Urinary bladder (tissue), 4 donors: ENCODE measurements around the gene FER1L5. TPM values are rescaled to one million over a fixed set of nuclear protein-coding genes. Genes with fewer than 3 reads are reported as not detected.

ENCODE experiments used
- DNase-seq: peaks from one replicate; pipeline ENCODE4 v3.0.0-alpha.2; 2015; ENCODE audit errors: extremely low spot score
- H3K27ac ChIP-seq: one replicate; pipeline ENCODE4 v1.5.1; 2013; ENCODE audit warnings: low read depth, mild to moderate bottlenecking, moderate library complexity
- H3K36me3 ChIP-seq: one replicate; pipeline ENCODE4 v1.6.1; 2013; ENCODE audit warnings: mild to moderate bottlenecking, moderate library complexity; ENCODE audit not compliant: insufficient read depth
- H3K4me1 ChIP-seq: one replicate; pipeline ENCODE4 v1.6.1; 2013; ENCODE audit warnings: mild to moderate bottlenecking, moderate library complexity; ENCODE audit not compliant: insufficient read depth
- H3K4me3 ChIP-seq: one replicate; pipeline ENCODE4 v1.5.1; 2013; ENCODE audit warnings: low read depth, low read length
- WGBS: extraction: QIAGEN DNeasy Blood & Tissue Kit; methylation state at CpG from one replicate; pipeline ENCODE4 v1.1.7; 2013; 5-methylcytosine and 5-hydroxymethylcytosine counted together
- polyA plus RNA-seq: library from polyadenylated mRNA; stranded (reverse); fragments of 200-250 nt; gene quantifications from one replicate; pipeline ENCODE4 v1.2.3, GENCODE V29; 2013
- total RNA-seq: library from RNA; depleted of rRNA; stranded (reverse); fragments of >200 nt; gene quantifications from one replicate; pipeline ENCODE4 v1.2.3, GENCODE V29; 2014
- donor health status: healthy with polysubstance abuse.
- donor health status: healthy.

Gene FER1L5
- total RNA-seq (0.58 TPM), polyA plus RNA-seq (0.01 TPM)

GRCh38 chr2:96642564-96643360 is at the start of gene FER1L5:
Gene FER1L5, plus strand, starts transcription at chr2:96642764. Its CDS starts 73 bp downstream, at chr2:96642837.
- Histone ChIP-seq H3K36me3 (no peaks in the 10 kb centered on the region), H3K4me3 (no peak within 1 kb of the TSS), H3K27ac (peak within 1 kb of the TSS; percentile 19), H3K4me1 (no peaks in the 10 kb centered on the region)
- DNase-seq = peak; percentile 48
- 32% methylated on average over 10 of the region's 10 CpGs for WGBS

DNA sequence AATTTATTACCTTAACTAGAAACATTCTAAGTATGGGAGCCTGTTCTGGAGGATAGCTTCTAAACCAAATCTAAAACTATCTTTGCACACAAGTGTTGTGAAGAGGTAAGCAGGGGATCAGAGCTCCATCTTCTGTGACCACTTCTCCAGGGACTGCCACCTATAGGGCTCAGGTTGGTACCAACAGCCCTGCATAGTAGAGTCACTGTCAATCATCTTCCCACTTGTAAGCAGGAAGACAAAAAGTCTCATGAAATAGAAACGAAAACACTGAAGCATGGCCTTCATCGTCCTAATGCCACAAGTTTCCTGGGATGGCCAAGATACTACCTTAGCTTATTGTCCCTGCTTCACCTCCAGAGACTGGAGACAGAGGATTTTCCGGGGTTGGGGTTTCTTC is 48.3 kb upstream of the FER1L5 start:
- Histone ChIP-seq H3K4me1 (no peaks in the 10 kb centered on the region), H3K36me3 (peaks cover 7% of the 10 kb centered on the region), H3K27ac (no peak overlapping the region), H3K4me3 (no peak overlapping the region)
- no peak for DNase-seq
- 92% methylated on average over 3 of the region's 3 CpGs for WGBS

DNA sequence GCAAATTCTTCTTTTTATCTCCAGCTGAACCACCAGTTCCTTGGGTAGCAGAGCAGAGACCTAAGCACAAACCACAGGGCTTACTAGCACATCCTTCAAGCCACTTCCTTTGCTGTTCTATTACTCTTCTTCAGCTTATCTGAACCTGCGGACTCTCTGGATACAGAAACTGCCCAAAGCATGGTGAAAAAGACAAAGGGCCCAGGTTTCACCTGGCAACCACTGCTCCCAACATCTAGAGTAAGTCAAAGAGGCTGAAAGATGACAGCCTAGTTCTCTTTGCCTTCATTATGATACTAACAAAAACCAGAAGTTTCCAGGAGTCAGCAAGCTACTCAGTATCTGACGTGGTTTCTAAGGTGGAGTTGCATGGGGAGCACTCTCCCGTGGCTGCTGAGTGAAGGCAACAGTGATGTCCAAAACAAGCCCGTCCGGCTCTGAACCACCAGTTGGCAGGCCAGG is 47.8 kb upstream of the FER1L5 start:
- WGBS = 90% methylated on average over 5 of the region's 5 CpGs
- Histone ChIP-seq H3K27ac (no peak overlapping the region), H3K36me3 (peaks cover 5% of the 10 kb centered on the region), H3K4me1 (no peaks in the 10 kb centered on the region), H3K4me3 (no peak overlapping the region)
- no peak for DNase-seq

- no peaks in the 10 kb centered on the region for H3K4me1 ChIP-seq
- no peak overlapping the region for H3K4me3 ChIP-seq
- no peak for DNase-seq
- H3K36me3 ChIP-seq = peaks cover 8% of the 10 kb centered on the region
- no peak overlapping the region for H3K27ac ChIP-seq
These were observed 46.0 kb upstream of the FER1L5 start for GRCh38 chr2:96596596-96596995.

- 74% methylated on average over 2 of the region's 2 CpGs for WGBS
- peaks cover 9% of the 10 kb centered on the region for H3K36me3 ChIP-seq
These were observed 42.6 kb upstream of the FER1L5 start for GRCh38 chr2:96599941-96600340.

GRCh38 chr2:96601382-96602292 is 40.9 kb upstream of the FER1L5 start:
- DNase-seq = no peak
- H3K36me3 ChIP-seq = peaks cover 13% of the 10 kb centered on the region
- no peak overlapping the region for H3K4me3 ChIP-seq
- no peaks in the 10 kb centered on the region for H3K4me1 ChIP-seq
- WGBS = 90% methylated on average over 8 of the region's 8 CpGs
- no peak overlapping the region for H3K27ac ChIP-seq

More at GRCh38 chr2:96599941-96600340, 42.6 kb upstream of the FER1L5 start:
- no peak for DNase-seq
- no peaks in the 10 kb centered on the region for H3K4me1 ChIP-seq
- H3K4me3 ChIP-seq = no peak overlapping the region
- no peak overlapping the region for H3K27ac ChIP-seq

GRCh38 chr2:96602330-96602823 is 40.2 kb upstream of the FER1L5 start:
- H3K27ac ChIP-seq = no peak overlapping the region
- 96% methylated on average over 2 of the region's 2 CpGs for WGBS
- no peak overlapping the region for H3K4me3 ChIP-seq
- H3K36me3 ChIP-seq = peaks cover 13% of the 10 kb centered on the region
- no peak for DNase-seq
- H3K4me1 ChIP-seq = no peaks in the 10 kb centered on the region

DNA sequence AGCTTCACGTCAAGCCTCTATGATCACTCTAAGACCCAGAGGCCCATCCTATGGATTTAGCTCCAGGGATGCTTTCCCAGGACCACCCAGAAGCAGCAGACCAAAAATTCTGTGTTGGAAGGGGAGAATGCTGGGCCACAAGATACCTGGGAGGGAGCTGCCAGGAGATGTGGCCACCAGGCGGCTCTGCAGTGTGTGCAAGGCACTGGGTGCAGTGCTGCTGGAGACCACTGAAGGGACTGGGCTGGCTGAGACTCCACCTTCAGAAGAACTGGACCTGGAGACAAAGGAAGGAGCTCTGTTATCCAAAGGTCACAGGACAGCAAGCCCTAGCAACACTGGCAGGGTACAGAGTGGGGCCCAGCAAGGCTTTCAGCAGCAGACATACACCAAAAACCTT is 38.5 kb upstream of the FER1L5 start:
- Histone ChIP-seq H3K4me3 (no peak overlapping the region), H3K27ac (no peak overlapping the region), H3K36me3 (peaks cover 13% of the 10 kb centered on the region), H3K4me1 (no peaks in the 10 kb centered on the region)
- 86% methylated on average over 2 of the region's 2 CpGs for WGBS
- DNase-seq = no peak

DNA sequence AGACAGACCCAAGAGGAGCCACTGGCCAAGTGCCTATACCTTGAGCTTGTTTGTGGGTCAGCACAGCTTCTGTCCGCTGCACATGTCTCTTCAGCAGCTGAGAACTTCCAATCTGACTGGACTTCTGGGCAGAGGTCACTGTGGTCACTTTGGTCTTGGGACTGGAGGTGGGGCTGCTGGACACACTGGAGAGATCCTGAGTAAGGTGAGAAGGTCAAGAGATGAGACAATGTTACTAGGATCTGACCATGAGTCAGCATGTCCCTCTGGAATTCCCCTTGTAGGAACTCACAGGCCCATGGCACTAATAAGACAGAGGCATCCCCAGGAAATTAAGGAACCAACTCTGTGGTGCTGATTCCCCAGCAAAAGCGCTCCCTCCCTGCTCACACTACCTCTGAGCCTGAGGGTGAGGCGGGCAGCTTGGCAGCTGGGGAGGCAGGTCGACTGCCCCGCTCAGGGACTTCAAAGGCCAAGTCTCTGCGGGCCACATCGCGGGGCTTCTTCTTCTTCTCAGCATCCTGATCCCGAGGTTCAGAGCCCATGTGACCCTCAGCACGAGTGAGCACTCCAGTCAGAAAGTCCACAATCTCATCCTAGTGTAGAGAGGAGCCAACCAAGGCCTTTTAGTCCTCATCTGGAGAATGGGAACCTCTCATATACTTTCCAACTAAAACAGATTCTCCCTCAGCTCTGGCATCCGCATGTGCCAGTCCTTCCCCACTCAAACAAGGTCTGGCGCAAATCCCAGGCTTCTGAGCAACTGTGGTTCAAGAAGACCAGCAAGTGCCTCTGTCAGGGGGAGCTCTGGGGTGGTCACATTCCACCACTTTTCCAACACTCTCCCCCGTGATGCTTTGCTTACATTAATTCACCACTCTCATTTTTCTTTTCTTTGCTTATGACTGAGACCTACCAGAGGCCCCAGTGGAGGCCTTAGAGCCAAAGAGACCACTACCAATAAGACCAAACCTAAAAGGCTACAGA is 33.8 kb upstream of the FER1L5 start:
- no peak overlapping the region for H3K27ac ChIP-seq
- no peak for DNase-seq
- no peak overlapping the region for H3K4me3 ChIP-seq
- 87% methylated on average over 13 of the region's 13 CpGs for WGBS
- no peaks in the 10 kb centered on the region for H3K4me1 ChIP-seq
- peaks cover 22% of the 10 kb centered on the region for H3K36me3 ChIP-seq

- no peak overlapping the region for H3K4me3 ChIP-seq
- H3K36me3 ChIP-seq = peaks cover 4% of the 10 kb centered on the region
- DNase-seq = no peak
- WGBS = 85% methylated on average over 1 of the region's 1 CpG
- no peaks in the 10 kb centered on the region for H3K4me1 ChIP-seq
- no peak overlapping the region for H3K27ac ChIP-seq
These were observed 26.4 kb upstream of the FER1L5 start for GRCh38 chr2:96616128-96616527.

GRCh38 chr2:96616535-96616934 is 26.0 kb upstream of the FER1L5 start:
- 91% methylated on average over 6 of the region's 6 CpGs for WGBS
- Histone ChIP-seq H3K36me3 (peaks cover 4% of the 10 kb centered on the region), H3K27ac (no peak overlapping the region), H3K4me1 (no peaks in the 10 kb centered on the region), H3K4me3 (no peak overlapping the region)
- DNase-seq = no peak

DNA sequence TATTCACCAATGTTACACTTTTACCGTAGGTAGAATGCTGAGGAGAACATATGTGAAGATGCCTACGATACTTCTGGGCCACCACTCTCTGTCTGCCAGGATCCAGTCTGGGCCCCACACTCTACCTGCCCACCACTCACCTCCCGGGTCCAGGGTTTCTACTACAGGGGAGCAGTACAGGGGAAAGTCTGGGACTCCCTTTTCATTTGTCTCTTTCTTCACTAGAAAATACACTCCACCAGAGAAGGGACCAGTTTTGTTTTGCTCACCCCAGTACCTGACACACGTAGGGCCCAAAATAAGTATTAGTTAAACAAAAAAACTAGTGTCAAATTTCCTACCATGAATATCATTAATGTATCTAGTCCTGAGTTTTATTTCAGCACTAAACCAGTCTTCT is 25.6 kb upstream of the FER1L5 start:
- Histone ChIP-seq H3K4me3 (no peak overlapping the region), H3K27ac (no peak overlapping the region), H3K36me3 (peaks cover 4% of the 10 kb centered on the region), H3K4me1 (no peaks in the 10 kb centered on the region)
- WGBS = 96% methylated on average over 4 of the region's 4 CpGs
- no peak for DNase-seq
